ENCODE results near the gene ARTN. TPM values are rescaled to one million over a fixed set of nuclear protein-coding genes. Genes with fewer than 3 reads are reported as not detected.

Gene ARTN
- total RNA-seq, 5 donors from 2014 or later (not counting 1 experiment from before 2014, with no cell fraction given), result 0.35 to 1.5 (median 0.51) TPM; not detected in 1

DNA sequence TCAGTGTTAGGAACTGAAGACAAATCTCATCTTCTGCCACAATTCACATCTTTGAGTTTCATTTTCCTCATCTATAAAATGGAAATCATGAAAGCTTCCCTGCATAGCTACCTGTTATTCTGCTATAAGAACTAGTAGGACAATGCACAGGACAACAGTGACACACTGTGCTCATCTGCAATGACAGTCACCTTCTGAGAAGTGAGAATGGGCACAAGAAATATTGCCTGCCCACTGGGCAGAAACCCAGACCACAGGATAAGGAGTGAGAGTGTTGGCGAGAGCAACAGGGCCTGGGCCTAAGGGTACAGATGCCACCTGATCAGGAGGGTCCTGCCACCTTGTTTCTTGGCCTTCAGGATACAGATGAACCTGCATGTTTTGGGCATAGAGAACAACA lies 23.3 kb upstream of the ARTN start:
- Histone ChIP-seq H3K4me1 (ENCODE audit: control insufficient read depth in 1 of 2, extremely low read depth in 1 of 2, insufficient read depth in 2 of 2, low read length in 2 of 2) (no peaks in the 10 kb centered on the region), H3K4me3 (ENCODE audit: control insufficient read depth in 1 of 2, extremely low read depth in 1 of 2, low read length in 1 of 2) (no peak overlapping the region), H3K36me3 (ENCODE audit: control insufficient read depth in 2 of 2, extremely low read depth in 1 of 2, insufficient read depth in 1 of 2, low read length in 1 of 2) (peaks cover 0 to 3% of the 10 kb centered on the region in 2 donors), H3K27ac (ENCODE audit: low read length) (no peak overlapping the region), H3K9me3 (no peaks in the 10 kb centered on the region), H3K27me3 (replicated peaks in 1 of 2; ENCODE audit: control insufficient read depth in 2 of 2, extremely low read depth in 1 of 2, insufficient read depth in 2 of 2, low read length in 1 of 2) (no peaks in the 10 kb centered on the region)
- peaks cover 22% of the 10 kb centered on the region for H3K36me3 Mint-ChIP-seq
- no peaks in the 10 kb centered on the region for H3K9me3 Mint-ChIP-seq
- no peak overlapping the region for H3K27ac Mint-ChIP-seq
- ATAC-seq (replicated peaks in 1 of 4) (no peak), DNase-seq (peak in 1 of 35 experiments; percentile 1)
- H3K27me3 Mint-ChIP-seq, result no peaks in the 10 kb centered on the region
- peaks cover 0 to 7% (median 3%) of the 10 kb centered on the region in 3 donors for H3K4me1 Mint-ChIP-seq
- ChIA-PET CTCF (no interaction called here), POLR2A (no interaction called here)
- no peak overlapping the region for H3K4me3 Mint-ChIP-seq
- 78% methylated on average over 1 of the region's 1 CpG for whole genome bisulfite sequencing (ENCODE audit: insufficient coverage)

DNA sequence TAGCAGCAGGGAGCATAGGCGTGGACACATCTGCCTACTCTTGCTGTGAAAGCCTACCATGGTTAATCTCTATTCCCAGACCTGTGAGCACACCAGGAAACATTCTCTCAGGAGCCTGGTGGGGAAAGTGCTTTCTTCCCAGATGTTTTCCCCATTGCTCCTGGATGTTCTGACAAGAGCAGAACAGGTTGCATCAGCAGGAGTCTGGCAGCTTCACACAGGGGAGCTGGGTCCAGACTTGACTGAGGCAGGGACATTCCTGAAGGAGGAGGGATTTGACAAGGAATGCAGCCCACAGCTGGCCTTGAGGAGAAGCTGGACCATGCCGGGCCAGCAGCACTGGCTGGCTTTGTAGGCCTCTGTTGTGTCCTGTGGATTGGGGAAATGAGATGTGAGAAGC lies 21.0 kb upstream of the ARTN start:
- Mint-ChIP-seq H3K27me3 (no peaks in the 10 kb centered on the region), H3K9me3 (no peaks in the 10 kb centered on the region), H3K4me3 (no peak overlapping the region), H3K27ac (no peak overlapping the region), H3K4me1 (no peaks in the 10 kb centered on the region), H3K36me3 (peaks cover 15% of the 10 kb centered on the region)
- Histone ChIP-seq H3K9me3 (no peaks in the 10 kb centered on the region), H3K4me3 (ENCODE audit: control insufficient read depth in 1 of 2, extremely low read depth in 1 of 2, low read length in 1 of 2) (no peak overlapping the region), H3K36me3 (ENCODE audit: control insufficient read depth in 2 of 2, extremely low read depth in 1 of 2, insufficient read depth in 1 of 2, low read length in 1 of 2) (no peaks in the 10 kb centered on the region), H3K27me3 (replicated peaks in 1 of 2; ENCODE audit: control insufficient read depth in 2 of 2, extremely low read depth in 1 of 2, insufficient read depth in 2 of 2, low read length in 1 of 2) (no peaks in the 10 kb centered on the region), H3K27ac (ENCODE audit: low read length) (no peak overlapping the region), H3K4me1 (ENCODE audit: control insufficient read depth in 1 of 2, extremely low read depth in 1 of 2, insufficient read depth in 2 of 2, low read length in 2 of 2) (no peaks in the 10 kb centered on the region)
- ChIA-PET POLR2A (interaction anchor here in 1 of 2 donors (0.6 kb wide), 1 partner anchor 79 kb away, joined by 3 read pairs; no protein-coding TSS in a partner anchor), CTCF (no interaction called here)
- no peak for ATAC-seq (replicated peaks in 1 of 4)
- DNase-seq, result no peak
- 90% methylated on average over 2 of the region's 2 CpGs for WGBS (ENCODE audit: insufficient coverage)

DNA sequence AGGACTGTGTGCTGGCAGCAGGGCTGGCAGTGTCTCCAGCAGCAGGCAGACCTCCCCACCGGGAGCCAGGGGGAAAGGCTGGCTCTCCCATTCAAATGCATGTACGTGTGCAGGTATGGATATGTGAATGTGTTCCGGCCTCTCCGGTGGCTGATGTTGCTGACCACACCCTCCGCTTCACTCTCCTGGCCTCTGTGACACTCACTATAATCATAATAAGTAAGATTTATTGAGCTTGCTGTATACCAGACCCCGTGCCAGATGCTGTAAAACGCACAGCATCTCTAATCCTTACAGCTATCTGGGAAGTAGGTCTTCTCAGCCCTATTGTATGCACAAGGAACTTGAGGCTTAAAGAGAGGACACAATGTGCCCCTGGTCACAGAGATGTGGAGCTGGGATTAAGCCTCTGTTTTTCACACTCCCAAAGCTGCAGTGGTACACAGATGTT lies 20.5 kb upstream of the ARTN start:
- DNase-seq, result no peak
- CTCF ChIA-PET, result no interaction called here
- POLR2A ChIA-PET, result interaction anchor here in 1 of 2 donors (0.6 kb wide), 1 partner anchor 80 kb away, joined by 3 read pairs; no protein-coding TSS in a partner anchor

DNA sequence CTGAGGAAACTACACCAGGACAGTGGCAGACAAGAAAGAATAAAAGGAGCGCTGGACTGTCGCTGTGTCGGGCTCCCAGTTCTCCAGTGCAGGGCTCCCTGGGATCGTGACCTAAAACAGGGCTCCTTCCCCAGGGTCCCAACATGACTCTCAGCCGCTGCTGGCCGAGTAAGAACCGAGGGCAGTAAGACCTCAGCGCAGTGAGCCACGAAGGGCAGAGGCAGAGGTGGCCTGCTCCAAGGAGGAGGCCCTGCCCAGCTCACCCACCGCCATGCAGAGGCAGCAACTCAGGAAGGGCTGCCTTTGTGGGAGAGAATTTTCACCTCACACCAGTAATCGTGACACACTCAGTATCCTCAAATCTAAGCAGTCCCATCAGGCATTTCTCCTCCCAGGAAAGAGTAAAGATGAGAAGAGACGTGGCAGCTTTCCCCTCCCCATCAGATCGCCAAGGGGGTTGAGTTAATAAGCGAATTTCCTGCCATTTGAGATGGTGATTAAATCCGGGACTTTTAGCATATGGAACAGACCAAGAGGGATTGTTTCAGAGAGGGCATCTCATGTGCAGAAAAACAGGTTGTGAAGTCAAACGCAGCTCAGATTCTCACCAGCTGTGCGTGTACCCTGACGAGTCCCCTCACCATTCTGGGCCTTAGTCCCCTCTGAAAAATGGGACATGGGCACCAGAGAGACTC lies 19.8 kb upstream of the ARTN start:
- no peak overlapping the region for H3K4me3 Mint-ChIP-seq
- POLR2A ChIA-PET, result no interaction called here
- H3K36me3 Mint-ChIP-seq, result peaks cover 8% of the 10 kb centered on the region
- no peaks in the 10 kb centered on the region for H3K9me3 ChIP-seq
- H3K36me3 ChIP-seq (ENCODE audit: control insufficient read depth in 2 of 2, extremely low read depth in 1 of 2, insufficient read depth in 1 of 2, low read length in 1 of 2), result no peaks in the 10 kb centered on the region
- no peaks in the 10 kb centered on the region for H3K27me3 Mint-ChIP-seq
- ATAC-seq (replicated peaks in 1 of 4) (no peak), DNase-seq (no peak)
- WGBS (ENCODE audit: insufficient coverage), result 81% methylated on average over 5 of the region's 18 CpGs
- H3K27ac ChIP-seq (ENCODE audit: low read length), result no peak overlapping the region
- CTCF ChIA-PET, result no interaction called here
- no peaks in the 10 kb centered on the region for H3K4me1 ChIP-seq (ENCODE audit: control insufficient read depth in 1 of 2, extremely low read depth in 1 of 2, insufficient read depth in 2 of 2, low read length in 2 of 2)
- H3K4me3 ChIP-seq (ENCODE audit: control insufficient read depth in 1 of 2, extremely low read depth in 1 of 2, low read length in 1 of 2), result no peak overlapping the region
- H3K27me3 ChIP-seq (replicated peaks in 1 of 2; ENCODE audit: control insufficient read depth in 2 of 2, extremely low read depth in 1 of 2, insufficient read depth in 2 of 2, low read length in 1 of 2), result no peaks in the 10 kb centered on the region
- H3K4me1 Mint-ChIP-seq, result no peaks in the 10 kb centered on the region
- H3K9me3 Mint-ChIP-seq, result no peaks in the 10 kb centered on the region
- no peak overlapping the region for H3K27ac Mint-ChIP-seq

More for the DNA sequence above, 20.5 kb upstream of the ARTN start:
- ATAC-seq (replicated peaks in 1 of 4), result no peak
- Mint-ChIP-seq H3K27ac (no peak overlapping the region), H3K36me3 (peaks cover 10% of the 10 kb centered on the region), H3K4me3 (no peak overlapping the region), H3K27me3 (no peaks in the 10 kb centered on the region), H3K4me1 (no peaks in the 10 kb centered on the region), H3K9me3 (no peaks in the 10 kb centered on the region)
- WGBS (ENCODE audit: insufficient coverage), result 100% methylated on average over 1 of the region's 7 CpGs
- Histone ChIP-seq H3K27me3 (replicated peaks in 1 of 2; ENCODE audit: control insufficient read depth in 2 of 2, extremely low read depth in 1 of 2, insufficient read depth in 2 of 2, low read length in 1 of 2) (no peaks in the 10 kb centered on the region), H3K36me3 (ENCODE audit: control insufficient read depth in 2 of 2, extremely low read depth in 1 of 2, insufficient read depth in 1 of 2, low read length in 1 of 2) (no peaks in the 10 kb centered on the region), H3K9me3 (no peaks in the 10 kb centered on the region), H3K4me1 (ENCODE audit: control insufficient read depth in 1 of 2, extremely low read depth in 1 of 2, insufficient read depth in 2 of 2, low read length in 2 of 2) (no peaks in the 10 kb centered on the region), H3K4me3 (ENCODE audit: control insufficient read depth in 1 of 2, extremely low read depth in 1 of 2, low read length in 1 of 2) (no peak overlapping the region), H3K27ac (ENCODE audit: low read length) (no peak overlapping the region)

DNA sequence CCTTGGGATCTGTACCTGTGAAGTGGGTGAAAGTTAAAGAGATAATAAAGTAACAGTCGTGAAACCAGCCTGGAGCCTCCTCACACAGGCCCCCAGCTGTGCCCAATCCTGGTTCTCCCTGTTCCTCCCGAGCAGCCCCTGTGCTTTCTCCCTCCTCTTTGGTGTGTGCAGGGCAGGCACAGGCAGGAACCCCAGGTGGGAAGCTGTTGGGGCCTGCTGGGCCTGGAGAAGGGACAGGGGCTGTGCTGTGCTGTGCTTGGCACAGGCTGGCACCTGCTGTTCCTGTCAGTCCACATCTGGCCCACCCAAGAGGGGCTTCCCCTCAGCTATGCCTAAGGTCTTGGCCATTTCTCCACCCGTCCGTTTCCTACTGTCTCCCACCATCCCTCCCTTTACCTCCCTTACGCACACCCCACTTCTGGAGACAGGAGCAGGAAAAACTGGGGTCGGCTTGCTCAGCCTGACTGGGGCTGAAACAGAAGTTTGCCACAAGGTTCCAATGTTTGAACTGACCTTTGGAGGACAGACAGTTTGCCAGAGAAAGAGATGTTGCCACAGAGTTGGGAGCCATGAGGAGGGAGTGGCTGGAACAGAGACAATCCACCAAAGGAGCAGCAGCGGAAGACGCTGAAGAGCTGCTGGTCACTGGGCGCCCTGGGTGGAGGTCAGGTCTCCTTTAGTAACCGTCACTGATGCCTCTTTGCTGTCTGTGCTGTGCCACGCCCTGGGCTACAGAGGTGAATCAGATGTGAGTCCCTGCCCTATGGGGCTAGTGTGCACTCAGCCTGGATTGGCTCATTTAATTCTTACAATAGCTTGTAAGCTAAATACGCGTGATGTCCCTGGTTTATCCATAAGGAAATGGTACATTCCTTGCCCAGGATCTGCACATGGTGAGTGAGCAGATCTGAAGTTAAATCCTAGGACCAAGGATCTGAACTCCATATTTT lies 18.8 kb upstream of the ARTN start:
- no peak overlapping the region for H3K4me3 Mint-ChIP-seq
- no peaks in the 10 kb centered on the region for H3K9me3 Mint-ChIP-seq
- POLR2A ChIA-PET, result interaction anchor here in 1 of 2 donors (0.6 kb wide), 1 partner anchor 8 kb away, joined by 4 read pairs; no protein-coding TSS in a partner anchor
- H3K27ac ChIP-seq (ENCODE audit: low read length), result no peak overlapping the region
- no peaks in the 10 kb centered on the region for H3K27me3 Mint-ChIP-seq
- WGBS (ENCODE audit: insufficient coverage), result 86% methylated on average over 7 of the region's 13 CpGs
- peaks cover 3% of the 10 kb centered on the region for H3K36me3 Mint-ChIP-seq
- no peak overlapping the region for H3K4me3 ChIP-seq (ENCODE audit: control insufficient read depth in 1 of 2, extremely low read depth in 1 of 2, low read length in 1 of 2)
- no peaks in the 10 kb centered on the region for H3K36me3 ChIP-seq (ENCODE audit: control insufficient read depth in 2 of 2, extremely low read depth in 1 of 2, insufficient read depth in 1 of 2, low read length in 1 of 2)
- H3K9me3 ChIP-seq, result no peaks in the 10 kb centered on the region
- no peaks in the 10 kb centered on the region for H3K4me1 ChIP-seq (ENCODE audit: control insufficient read depth in 1 of 2, extremely low read depth in 1 of 2, insufficient read depth in 2 of 2, low read length in 2 of 2)
- CTCF ChIA-PET, result no interaction called here
- peaks cover 0 to 5% (median 0%) of the 10 kb centered on the region in 3 donors for H3K4me1 Mint-ChIP-seq
- H3K27me3 ChIP-seq (replicated peaks in 1 of 2; ENCODE audit: control insufficient read depth in 2 of 2, extremely low read depth in 1 of 2, insufficient read depth in 2 of 2, low read length in 1 of 2), result no peaks in the 10 kb centered on the region
- H3K27ac Mint-ChIP-seq, result no peak overlapping the region
- ATAC-seq (replicated peaks in 1 of 4) (no peak), DNase-seq (no peak)

DNA sequence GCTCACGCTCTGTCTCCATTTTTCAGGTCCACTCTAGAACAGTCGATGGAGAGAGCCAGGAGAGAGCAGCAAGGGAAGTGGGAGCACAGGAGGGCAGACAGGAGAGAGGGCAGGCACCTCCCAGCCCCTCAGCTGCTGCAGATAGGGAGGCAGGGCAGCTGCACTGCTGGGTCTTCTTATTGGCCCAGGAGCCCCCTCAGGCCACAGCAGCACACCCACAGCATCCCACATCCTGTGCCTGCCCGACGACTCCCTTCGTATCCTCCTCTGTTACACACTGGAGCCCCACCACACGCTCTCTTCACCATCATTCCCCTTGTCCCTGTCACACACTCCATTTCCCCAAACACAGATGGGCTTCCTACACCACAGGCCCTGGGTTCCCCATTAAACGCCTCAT lies 13.7 kb upstream of the ARTN start:
- Histone ChIP-seq H3K4me1 (ENCODE audit: control insufficient read depth in 1 of 2, extremely low read depth in 1 of 2, insufficient read depth in 2 of 2, low read length in 2 of 2) (no peaks in the 10 kb centered on the region), H3K9me3 (no peaks in the 10 kb centered on the region), H3K4me3 (ENCODE audit: control insufficient read depth in 1 of 2, extremely low read depth in 1 of 2, low read length in 1 of 2) (no peak overlapping the region), H3K27me3 (replicated peaks in 1 of 2; ENCODE audit: control insufficient read depth in 2 of 2, extremely low read depth in 1 of 2, insufficient read depth in 2 of 2, low read length in 1 of 2) (no peaks in the 10 kb centered on the region), H3K27ac (ENCODE audit: low read length) (no peak overlapping the region), H3K36me3 (ENCODE audit: control insufficient read depth in 2 of 2, extremely low read depth in 1 of 2, insufficient read depth in 1 of 2, low read length in 1 of 2) (peaks cover 0 to 2% of the 10 kb centered on the region in 2 donors)
- Mint-ChIP-seq H3K9me3 (no peaks in the 10 kb centered on the region), H3K4me3 (no peak overlapping the region), H3K27me3 (no peaks in the 10 kb centered on the region), H3K4me1 (peaks cover 0 to 5% (median 0%) of the 10 kb centered on the region in 3 donors), H3K27ac (no peak overlapping the region), H3K36me3 (peaks cover 11% of the 10 kb centered on the region)
- no peak for ATAC-seq (replicated peaks in 1 of 4)
- 59% methylated on average over 7 of the region's 7 CpGs for WGBS (ENCODE audit: insufficient coverage)
- no peak for DNase-seq
- POLR2A ChIA-PET, result no interaction called here
- CTCF ChIA-PET, result no interaction called here

Measured in T-cell (primary cell).